ENCODE measurements around the gene NFATC2.

Gene NFATC2

GRCh38 chr20:51412333-51412871 is 130.1 kb downstream of the NFATC2 start:
- Histone ChIP-seq H3K4me1 (ENCODE audit: control insufficient read depth, insufficient read depth, low read length) (no peaks in the 10 kb centered on the region), H3K36me3 (ENCODE audit: control insufficient read depth in 2 of 2, insufficient read depth in 1 of 2, low read length in 2 of 2) (no peaks in the 10 kb centered on the region), H3K4me3 (ENCODE audit: low read depth, low read length) (no peak overlapping the region), H3K9me3 (ENCODE audit: control insufficient read depth, insufficient read depth, low read depth, low read length) (no peaks in the 10 kb centered on the region), H3K27ac (ENCODE audit: extremely low read depth, low read depth, low read length) (no peak overlapping the region)
- TF ChIP-seq ZBTB26 (tag by site-specific recombination; optimal IDR thresholded peaks at IDR 0.05): no peak
- peak; percentile 54 for TF ChIP-seq ZIC2 (tag by site-specific recombination; IDR thresholded peaks at IDR 0.05)
- ChIA-PET CTCF (no interaction called here), POLR2A (interaction anchor here (0.5 kb wide), 1 partner anchor 1411 kb away, joined by 4 read pairs; no protein-coding TSS in a partner anchor)

GRCh38 chr20:51411870-51412269 is 130.6 kb downstream of the NFATC2 start:
- ChIA-PET CTCF (no interaction called here), POLR2A (no interaction called here)

GRCh38 chr20:51410586-51411325 is 131.8 kb downstream of the NFATC2 start:
- Histone ChIP-seq H3K4me3 (ENCODE audit: low read depth, low read length) (no peak overlapping the region), H3K36me3 (ENCODE audit: control insufficient read depth in 2 of 2, insufficient read depth in 1 of 2, low read length in 2 of 2) (no peaks in the 10 kb centered on the region), H3K4me1 (ENCODE audit: control insufficient read depth, insufficient read depth, low read length) (no peaks in the 10 kb centered on the region), H3K27ac (ENCODE audit: extremely low read depth, low read depth, low read length) (no peak overlapping the region), H3K9me3 (ENCODE audit: control insufficient read depth, insufficient read depth, low read depth, low read length) (no peaks in the 10 kb centered on the region)
- POLR2A ChIA-PET: interaction anchor here (0.7 kb wide), 1 partner anchor 150 kb away, joined by 4 read pairs; no protein-coding TSS in a partner anchor
- TF ChIP-seq ZNF549 (tag by site-specific recombination; IDR thresholded peaks at IDR 0.05) (no peak), KLF1 (tag by site-specific recombination; IDR thresholded peaks at IDR 0.05) (no peak), GLI2 (tag by site-specific recombination; IDR thresholded peaks at IDR 0.05; ENCODE audit: borderline replicate concordance, low read depth) (no peak), OSR2 (tag by site-specific recombination; IDR thresholded peaks at IDR 0.05) (no peak), ZNF843 (tag by site-specific recombination; IDR thresholded peaks at IDR 0.05) (no peak), ZNF24 (tag by site-specific recombination; IDR thresholded peaks at IDR 0.05) (no peak)
- CTCF ChIA-PET: interaction anchor here (0.7 to 1.4 kb wide), 3 partner anchors 12 to 423 kb away, joined by 3 to 7 read pairs (median 5); no protein-coding TSS in a partner anchor

More at GRCh38 chr20:51411870-51412269, 130.6 kb downstream of the NFATC2 start:
- H3K36me3 ChIP-seq (ENCODE audit: control insufficient read depth in 2 of 2, insufficient read depth in 1 of 2, low read length in 2 of 2): no peaks in the 10 kb centered on the region
- no peak overlapping the region for H3K4me3 ChIP-seq (ENCODE audit: low read depth, low read length)
- no peaks in the 10 kb centered on the region for H3K4me1 ChIP-seq (ENCODE audit: control insufficient read depth, insufficient read depth, low read length)
- H3K9me3 ChIP-seq (ENCODE audit: control insufficient read depth, insufficient read depth, low read depth, low read length): no peaks in the 10 kb centered on the region
- H3K27ac ChIP-seq (ENCODE audit: extremely low read depth, low read depth, low read length): no peak overlapping the region
- TF ChIP-seq ELK4 (IDR thresholded peaks at IDR 0.05; ENCODE audit: borderline replicate concordance, low read depth, low read length): no peak
- TF ChIP-seq ZNF398 (tag by site-specific recombination; IDR thresholded peaks at IDR 0.05): no peak
- TF ChIP-seq ZNF133 (tag by site-specific recombination; IDR thresholded peaks at IDR 0.05): no peak
- no peak for TF ChIP-seq ZNF18 (tag by site-specific recombination; IDR thresholded peaks at IDR 0.05)

Measured in HEK293 (cell line).